ENCODE data around the gene MROH7. TPM values are rescaled to one million over a fixed set of nuclear protein-coding genes. Genes with fewer than 3 reads are reported as not detected.
A peak's percentile ranks its signal among the peaks of the same experiment; 100 is the strongest.
"Not testable (repeated sequence)": the region's sequence is repeated elsewhere in the genome, so short reads cannot be mapped to it uniquely, and the experiment has no call there.

Gene MROH7
- total RNA-seq, 1 donor from 2014 or later, result 0.15 TPM

- Mint-ChIP-seq H3K27me3 (ENCODE audit: low read depth) (peaks cover 36% of the 10 kb centered on the region), H3K36me3 (ENCODE audit: low read depth) (no peaks in the 10 kb centered on the region), H3K27ac (ENCODE audit: unreplicated experiment) (no peak overlapping the region), H3K9me3 (ENCODE audit: low read depth) (no peaks in the 10 kb centered on the region), H3K4me3 (ENCODE audit: unreplicated experiment) (no peak overlapping the region), H3K4me1 (ENCODE audit: low read depth) (no peaks in the 10 kb centered on the region)
- DNase-seq (ENCODE audit: low spot score), result peak; percentile 52
- TF ChIP-seq CTCF (IDR thresholded peaks at IDR 0.05), result no peak
Measured at GRCh38 chr1:54619749-54620148, 21.8 kb upstream of the MROH7 start.

- Mint-ChIP-seq H3K9me3 (ENCODE audit: low read depth) (no peaks in the 10 kb centered on the region), H3K4me3 (ENCODE audit: unreplicated experiment) (no peak within 1 kb of the TSS), H3K27me3 (ENCODE audit: low read depth) (peaks cover 25% of the 10 kb centered on the region), H3K4me1 (ENCODE audit: low read depth) (no peaks in the 10 kb centered on the region), H3K36me3 (ENCODE audit: low read depth) (no peaks in the 10 kb centered on the region), H3K27ac (ENCODE audit: unreplicated experiment) (no peak within 1 kb of the TSS)
- TF ChIP-seq CTCF (IDR thresholded peaks at IDR 0.05), result no peak
- DNase-seq (ENCODE audit: low spot score), result no peak
Measured at GRCh38 chr1:54623216-54624007, 18.2 kb upstream of the MROH7 start, which contains the start of gene FAM151A. Gene FAM151A (minus strand): TSS chr1:54623525. CDS start chr1:54623395, 130 bp downstream.

- H3K27me3 Mint-ChIP-seq (ENCODE audit: low read depth), result peaks cover 19% of the 10 kb centered on the region
- H3K36me3 Mint-ChIP-seq (ENCODE audit: low read depth), result no peaks in the 10 kb centered on the region
- no peaks in the 10 kb centered on the region for H3K4me1 Mint-ChIP-seq (ENCODE audit: low read depth)
- DNase-seq (ENCODE audit: low spot score), result no peak
- no peak overlapping the region for H3K4me3 Mint-ChIP-seq (ENCODE audit: unreplicated experiment)
- TF ChIP-seq CTCF (IDR thresholded peaks at IDR 0.05), result no peak
- H3K27ac Mint-ChIP-seq (ENCODE audit: unreplicated experiment), result no peak overlapping the region
- H3K9me3 Mint-ChIP-seq (ENCODE audit: low read depth), result no peaks in the 10 kb centered on the region
Measured at GRCh38 chr1:54624466-54625464, 16.8 kb upstream of the MROH7 start.

GRCh38 chr1:54627196-54627595, 14.4 kb upstream of the MROH7 start:
- no peaks in the 10 kb centered on the region for H3K9me3 Mint-ChIP-seq (ENCODE audit: low read depth)
- H3K27me3 Mint-ChIP-seq (ENCODE audit: low read depth), result peaks cover 25% of the 10 kb centered on the region
- no peak for TF ChIP-seq CTCF (IDR thresholded peaks at IDR 0.05)
- no peaks in the 10 kb centered on the region for H3K4me1 Mint-ChIP-seq (ENCODE audit: low read depth)
- peaks cover 3% of the 10 kb centered on the region for H3K36me3 Mint-ChIP-seq (ENCODE audit: low read depth)
- no peak overlapping the region for H3K27ac Mint-ChIP-seq (ENCODE audit: unreplicated experiment)
- no peak for DNase-seq (ENCODE audit: low spot score)
- H3K4me3 Mint-ChIP-seq (ENCODE audit: unreplicated experiment), result no peak overlapping the region

GRCh38 chr1:54635804-54636203, 5.8 kb upstream of the MROH7 start:
- not testable (repeated sequence) for H3K9me3 Mint-ChIP-seq (ENCODE audit: low read depth); DNase-seq (ENCODE audit: low spot score); H3K4me1 Mint-ChIP-seq (ENCODE audit: low read depth); H3K27ac Mint-ChIP-seq (ENCODE audit: unreplicated experiment); H3K36me3 Mint-ChIP-seq (ENCODE audit: low read depth); H3K4me3 Mint-ChIP-seq (ENCODE audit: unreplicated experiment)
- H3K27me3 Mint-ChIP-seq (ENCODE audit: low read depth), result peaks cover 27% of the 10 kb centered on the region

GRCh38 chr1:54636461-54637446, 4.8 kb upstream of the MROH7 start:
- not testable (repeated sequence) for H3K4me1 Mint-ChIP-seq (ENCODE audit: low read depth); H3K27ac Mint-ChIP-seq (ENCODE audit: unreplicated experiment); DNase-seq (ENCODE audit: low spot score); H3K9me3 Mint-ChIP-seq (ENCODE audit: low read depth); H3K4me3 Mint-ChIP-seq (ENCODE audit: unreplicated experiment); H3K36me3 Mint-ChIP-seq (ENCODE audit: low read depth)
- peaks cover 18% of the 10 kb centered on the region for H3K27me3 Mint-ChIP-seq (ENCODE audit: low read depth)

Measured in chondrocyte (in vitro differentiated cells).